T-helper 2 cell treated with Interferon-gamma antibody and Interleukin-4, amounts not matched to agents 100 ng/mL and 5 ng/mL, for 36 hours (primary cell): ENCODE measurements around the gene RGS18. TPM values are rescaled to one million over a fixed set of nuclear protein-coding genes. Genes with fewer than 3 reads are reported as not detected.
"Not testable (repeated sequence)": the region's sequence is repeated elsewhere in the genome, so short reads cannot be mapped to it uniquely, and the experiment has no call there.

Experiments
- intact Hi-C: fragments of 100-400 bp; cut with micrococcal nuclease; formaldehyde crosslinking; loops from one replicate; pipeline ENCODE4 v1.15.1; 2023
- total RNA-seq: library from RNA; stranded (reverse); gene quantifications from 2 replicates; pipeline ENCODE4 v1.2.3, GENCODE V29; 2022

The RGS18 gene, protein sequence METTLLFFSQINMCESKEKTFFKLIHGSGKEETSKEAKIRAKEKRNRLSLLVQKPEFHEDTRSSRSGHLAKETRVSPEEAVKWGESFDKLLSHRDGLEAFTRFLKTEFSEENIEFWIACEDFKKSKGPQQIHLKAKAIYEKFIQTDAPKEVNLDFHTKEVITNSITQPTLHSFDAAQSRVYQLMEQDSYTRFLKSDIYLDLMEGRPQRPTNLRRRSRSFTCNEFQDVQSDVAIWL
- 0.32 and 1.2 TPM in 2 replicates for total RNA-seq

GRCh38 chr1:192158181-192158580 is at the start of gene RGS18:
RGS18 (plus strand) TSS chr1:192158462; CDS start chr1:192158638, 176 bp downstream.
- intact Hi-C loops, result no loop called here

- intact Hi-C loops, result no loop called here
Measured at GRCh38 chr1:192109576-192109975, 48.7 kb upstream of the RGS18 start.

- intact Hi-C loops, result no loop called here
Measured at GRCh38 chr1:192115000-192115399, 43.3 kb upstream of the RGS18 start.

DNA sequence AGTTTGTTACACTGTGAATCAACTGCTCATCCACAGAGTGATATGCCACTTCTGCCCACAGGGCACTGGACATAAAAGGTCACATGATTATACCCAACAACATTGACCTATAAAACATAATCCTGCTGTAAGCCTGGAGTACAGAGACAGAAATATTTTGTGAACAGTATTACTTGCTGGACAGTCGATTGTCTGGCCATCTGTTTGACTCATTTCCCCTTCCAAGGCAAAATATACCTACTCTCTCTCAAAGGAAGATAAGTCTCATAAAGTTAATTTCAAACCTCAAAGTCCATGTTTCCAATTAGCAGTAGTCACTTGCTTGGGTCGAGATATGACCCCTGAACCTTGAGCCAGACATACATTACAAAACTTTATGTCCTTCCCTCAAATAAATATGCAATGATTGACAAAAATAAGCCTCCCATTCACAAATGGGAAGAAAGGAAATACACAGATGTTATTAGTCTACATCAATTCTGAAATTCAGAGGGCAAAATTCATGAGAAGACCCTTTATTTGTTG is 39.3 kb upstream of the RGS18 start:
- intact Hi-C loops, result no loop called here

GRCh38 chr1:192119701-192120100 is 38.6 kb upstream of the RGS18 start:
- intact Hi-C loops, result no loop called here

- intact Hi-C loops, result no loop called here
Measured at GRCh38 chr1:192122668-192123067, 35.6 kb upstream of the RGS18 start.

DNA sequence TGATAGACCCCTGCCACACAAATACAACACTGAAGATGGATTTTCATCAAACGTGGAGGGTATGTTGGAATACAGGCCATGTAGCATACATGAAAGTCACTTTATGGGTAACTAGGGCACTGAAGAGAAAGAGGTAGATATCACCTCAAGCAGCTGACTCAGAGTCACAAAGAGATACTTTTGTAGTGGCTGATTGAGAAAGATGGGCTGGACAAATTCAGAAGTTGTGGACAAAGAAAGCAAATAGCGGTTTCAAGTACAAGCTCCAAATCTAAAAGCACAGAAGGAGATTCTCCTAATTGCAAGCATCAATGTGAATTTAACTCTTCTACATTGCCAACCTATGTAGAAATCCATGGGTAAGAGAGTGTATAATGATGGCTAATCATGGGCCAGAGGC is 35.0 kb upstream of the RGS18 start:
- intact Hi-C loops, result no loop called here

DNA sequence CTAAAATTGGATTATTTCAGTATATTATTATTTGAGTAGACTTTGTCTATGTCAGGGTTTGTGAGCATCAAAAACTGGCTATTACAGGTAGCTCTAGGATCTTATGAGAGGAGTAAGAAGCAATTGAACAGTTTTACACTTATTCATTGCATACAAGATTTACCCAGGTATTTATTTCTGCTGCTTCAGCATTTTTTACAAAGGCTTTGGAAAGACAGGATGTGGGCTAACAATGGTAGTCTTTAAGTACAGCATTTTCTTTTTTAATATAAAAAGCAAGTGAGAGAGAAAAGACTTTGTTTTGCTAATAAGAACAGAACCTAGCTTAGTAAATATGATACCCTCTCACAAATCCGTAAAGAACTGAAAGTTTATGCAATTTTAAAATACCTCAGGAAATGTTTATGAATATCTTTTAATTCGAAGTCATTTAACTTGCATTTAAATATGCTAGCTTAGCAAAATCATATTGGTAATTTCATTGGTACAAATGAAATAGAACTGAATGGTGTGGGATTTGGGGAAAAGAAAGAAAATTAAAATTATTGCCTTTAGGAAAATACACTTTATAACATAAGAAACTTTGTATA is 32.1 kb upstream of the RGS18 start:
- intact Hi-C loops, result no loop called here

DNA sequence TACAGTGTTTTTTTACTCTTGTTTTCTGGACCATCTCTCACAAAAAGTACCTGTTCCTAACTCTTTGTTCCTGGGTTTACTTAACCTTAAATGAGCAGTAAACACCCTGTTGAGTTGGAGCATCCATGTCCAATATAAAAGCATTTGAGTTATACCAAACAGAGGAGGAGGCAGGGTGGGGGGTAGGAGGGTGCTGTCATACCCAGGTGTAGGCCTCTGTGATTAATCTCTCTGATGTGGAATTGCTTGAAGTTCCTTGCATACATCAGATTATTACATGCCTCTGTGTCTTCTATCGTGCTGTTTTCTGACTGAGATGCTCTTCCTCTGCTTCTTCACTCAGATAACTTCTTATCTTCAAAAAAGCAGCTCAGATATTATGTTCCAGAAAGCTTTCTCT is 28.1 kb upstream of the RGS18 start:
- intact Hi-C loops, result no loop called here

DNA sequence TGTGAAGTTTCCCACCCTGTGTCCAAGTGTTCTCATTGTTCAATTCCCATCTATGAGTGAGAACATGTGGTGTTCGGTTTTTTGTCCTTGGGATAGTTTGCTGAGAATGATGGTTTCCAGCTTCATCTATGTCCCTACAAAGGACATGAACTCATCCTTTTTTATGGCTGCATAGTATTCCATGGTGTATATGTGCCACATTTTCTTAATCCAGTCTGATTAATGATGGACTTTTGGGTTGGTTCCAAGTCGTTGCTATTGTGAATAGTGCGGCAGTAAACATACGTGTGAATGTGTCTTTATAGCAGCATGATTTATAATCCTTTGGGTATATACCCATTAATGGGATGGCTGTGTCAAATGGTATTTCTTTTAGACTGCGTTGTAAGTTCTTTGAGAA is 27.4 kb upstream of the RGS18 start:
- intact Hi-C loops, result not testable (repeated sequence)

DNA sequence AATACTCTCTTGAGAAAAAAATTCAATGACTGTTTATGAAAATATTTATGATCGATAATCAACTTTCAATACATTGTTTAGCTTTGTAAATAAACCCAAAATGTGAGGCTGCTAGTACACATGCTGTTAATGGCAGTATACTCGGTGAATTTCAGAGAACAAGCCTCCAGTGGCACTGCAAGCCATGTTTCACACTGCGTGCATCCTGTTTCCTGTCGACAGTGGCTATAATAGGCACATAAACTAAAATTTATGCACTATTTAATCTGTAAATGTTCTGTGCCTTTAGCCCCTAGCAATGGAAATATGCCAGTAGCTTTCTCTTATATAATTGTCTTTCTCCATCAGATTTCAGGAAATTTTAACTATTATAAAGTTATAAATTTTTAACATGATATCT is 26.3 kb upstream of the RGS18 start:
- intact Hi-C loops, result no loop called here

- intact Hi-C loops, result no loop called here
Measured at GRCh38 chr1:192133350-192133926, 24.8 kb upstream of the RGS18 start.

- intact Hi-C loops, result no loop called here
Measured at GRCh38 chr1:192140382-192140781, 17.9 kb upstream of the RGS18 start.

- intact Hi-C loops, result no loop called here
Measured at GRCh38 chr1:192147221-192147620, 11.0 kb upstream of the RGS18 start.

GRCh38 chr1:192147696-192148095 is 10.6 kb upstream of the RGS18 start:
- intact Hi-C loops, result no loop called here

GRCh38 chr1:192151176-192151575 is 7.1 kb upstream of the RGS18 start:
- intact Hi-C loops, result no loop called here

DNA sequence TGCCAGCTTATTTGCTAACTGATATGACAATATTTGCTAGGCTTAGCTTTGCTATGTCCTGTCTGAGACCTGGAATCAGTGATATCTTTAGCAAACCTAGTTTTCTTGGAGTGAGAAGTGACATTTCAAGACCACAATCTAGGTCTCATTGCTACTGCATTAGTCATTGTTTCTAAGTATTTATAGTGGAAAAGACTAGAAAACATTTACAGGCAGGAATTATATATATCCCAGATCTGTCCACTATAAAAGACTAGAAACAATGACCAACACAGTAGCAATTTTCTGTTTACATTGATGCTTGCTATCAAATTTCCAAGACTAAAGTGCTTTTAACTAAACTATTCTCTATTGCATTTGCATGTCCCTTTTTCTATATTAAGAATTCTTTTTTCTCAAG is 5.0 kb upstream of the RGS18 start:
- intact Hi-C loops, result no loop called here

GRCh38 chr1:192157067-192157466 is 1.2 kb upstream of the RGS18 start:
- intact Hi-C loops, result no loop called here

GRCh38 chr1:192159014-192159413 is 752 bp downstream of the RGS18 start:
- intact Hi-C loops, result no loop called here

- intact Hi-C loops, result no loop called here
Measured at GRCh38 chr1:192159781-192160180, 1.5 kb downstream of the RGS18 start.

DNA sequence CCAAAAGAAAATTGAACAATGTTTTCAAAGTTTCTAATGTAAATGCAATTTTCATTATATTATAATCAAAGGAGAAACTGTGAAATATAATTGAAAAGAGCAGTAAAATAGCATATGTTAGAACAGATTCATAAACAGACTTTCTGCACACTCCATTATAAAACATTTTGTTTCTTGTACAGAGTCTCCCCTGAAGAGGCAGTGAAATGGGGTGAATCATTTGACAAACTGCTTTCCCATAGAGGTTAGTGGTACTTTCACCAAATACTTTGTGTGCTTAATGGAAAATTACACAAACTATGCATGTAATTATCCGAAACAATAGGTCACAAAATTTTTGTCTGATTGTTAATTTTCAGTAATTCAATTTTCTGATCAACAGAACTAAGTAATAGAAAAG is 1.9 kb downstream of the RGS18 start:
- intact Hi-C loops, result no loop called here

DNA sequence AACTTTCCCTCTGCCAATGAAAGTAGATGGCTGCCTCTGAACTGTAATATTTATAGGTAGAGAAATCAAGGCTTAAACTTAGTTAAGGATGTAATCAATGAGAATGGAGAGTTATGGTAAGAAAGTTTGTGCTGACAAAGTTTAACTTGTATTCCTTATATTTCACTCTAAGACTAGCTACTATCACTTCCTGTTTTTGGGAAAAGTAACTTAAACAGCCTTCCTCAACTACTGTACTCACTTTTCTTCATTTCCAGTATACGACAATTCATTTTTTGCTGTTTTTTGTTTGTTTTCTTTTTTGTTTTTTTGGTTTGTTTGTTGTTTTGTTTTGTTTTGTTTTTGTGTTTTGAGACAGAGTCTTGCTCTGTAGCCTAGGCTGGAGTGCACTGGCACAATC is 3.7 kb downstream of the RGS18 start:
- intact Hi-C loops, result no loop called here

- intact Hi-C loops, result no loop called here
Measured at GRCh38 chr1:192162376-192162775, 4.1 kb downstream of the RGS18 start.
